NCI-H446 (cell line): Measurements from ENCODE around the gene RAB10.
"Not testable (repeated sequence)": the region's sequence is repeated elsewhere in the genome, so short reads cannot be mapped to it uniquely, and the experiment has no call there.

Experiments used
- DNase-seq, 2 experiments: peaks; one replicate each; lab custom pipeline; 2025; lab: John Stamatoyannopoulos, UW

RAB10 gene

DNA sequence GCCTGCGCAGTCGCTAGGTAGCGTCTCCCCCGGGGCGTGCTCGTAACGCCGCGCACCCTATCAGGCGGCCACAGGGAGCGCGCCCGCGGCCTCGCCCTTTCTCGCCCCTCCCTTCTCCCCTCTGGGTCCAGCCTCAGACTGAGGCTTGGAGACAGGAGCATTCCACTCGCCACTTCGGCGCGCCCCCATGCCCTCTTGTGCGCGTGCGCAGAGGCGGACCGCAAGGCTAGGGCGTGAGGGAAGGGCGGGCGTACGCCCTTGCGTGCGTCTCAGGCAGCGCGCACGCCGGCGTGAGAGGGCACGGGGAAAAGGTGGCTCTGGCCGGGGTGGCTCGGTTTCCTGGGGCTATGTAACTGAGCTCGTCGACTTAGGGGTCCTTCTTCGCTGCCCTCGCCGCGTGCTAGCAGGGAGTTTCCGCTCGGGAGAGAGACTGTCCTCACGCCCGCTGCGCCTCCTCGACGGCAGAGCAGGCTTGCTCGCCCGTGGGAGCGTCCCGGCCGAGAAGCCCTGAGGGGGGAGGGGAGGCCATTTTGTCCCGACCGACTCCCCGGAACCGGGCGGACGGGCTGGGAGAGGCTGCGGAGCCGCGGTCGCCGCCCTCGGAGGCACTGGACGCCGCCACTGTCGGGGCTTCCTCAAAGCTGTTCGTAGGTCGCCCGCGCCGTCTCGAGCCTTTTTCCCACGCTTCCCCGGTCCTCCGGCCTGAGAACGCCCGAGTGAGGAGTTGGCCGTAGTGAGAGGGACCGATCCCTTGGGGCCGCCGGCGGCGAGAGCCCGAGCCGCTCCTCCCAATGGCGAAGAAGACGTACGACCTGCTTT lies at the start of gene RAB10:
Gene RAB10 (plus strand): TSS at position 267 of the 819 bp plus-strand sequence. CDS start 525 bp downstream, at position 792.
- peak; percentile 96 to 99 for DNase-seq

DNA sequence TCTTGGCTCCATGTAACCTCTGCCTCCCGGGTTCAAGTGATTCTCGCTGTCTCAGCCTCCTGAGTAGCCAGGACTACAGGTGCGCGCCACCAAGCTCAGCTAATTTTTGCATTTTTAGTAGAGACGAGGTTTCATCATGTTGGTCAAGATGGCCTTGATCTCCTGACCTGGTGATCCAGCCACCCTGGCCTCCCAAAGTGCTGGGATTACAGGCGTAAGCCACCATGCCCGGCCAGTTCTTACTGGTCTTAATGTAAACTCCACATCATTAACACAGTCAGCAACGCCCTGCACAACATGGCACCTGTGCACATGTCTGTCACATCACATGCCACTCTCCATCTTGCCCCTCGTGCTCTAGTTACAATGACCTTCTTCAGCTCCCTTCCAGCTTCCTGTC lies 45.8 kb upstream of the RAB10 start:
- DNase-seq = no peak

DNA sequence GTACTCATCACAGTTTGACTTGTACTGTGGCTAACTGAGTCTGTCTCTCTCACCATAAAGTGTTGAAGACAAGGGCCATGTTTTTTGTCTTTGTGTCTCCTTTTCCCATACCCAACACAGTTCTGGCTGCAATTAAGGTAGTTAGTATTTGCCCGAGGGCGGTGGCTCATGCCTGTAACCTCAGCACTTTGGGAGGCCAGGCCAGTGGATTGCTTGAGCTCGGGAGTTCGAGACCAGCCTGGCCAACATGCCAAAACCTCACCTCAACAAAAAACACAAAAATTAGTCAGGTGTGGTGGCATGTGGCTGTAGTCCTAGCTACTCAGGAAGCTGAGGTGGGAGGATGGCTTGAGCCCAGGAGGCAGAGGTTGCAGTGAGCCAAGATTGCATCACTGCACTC lies 44.7 kb upstream of the RAB10 start:
- no peak for DNase-seq

DNA sequence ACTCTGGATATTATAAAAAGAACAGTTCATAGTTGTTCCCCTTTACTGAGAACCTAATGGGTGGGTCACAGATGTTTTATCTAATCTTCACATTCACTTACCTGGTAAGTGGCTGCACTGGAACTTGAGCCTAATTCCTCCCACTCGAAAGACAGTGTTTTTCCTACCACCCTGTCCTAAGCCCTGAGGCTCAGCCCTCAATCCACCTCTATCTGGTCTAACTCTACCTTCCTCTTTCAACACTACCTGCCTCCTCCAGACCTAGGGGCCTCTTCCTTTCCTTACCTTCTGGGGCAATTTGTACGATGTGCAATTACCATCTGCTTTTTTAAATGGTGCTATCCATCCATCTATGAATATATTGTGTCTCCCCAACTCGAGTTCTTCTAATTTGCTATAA lies 41.9 kb upstream of the RAB10 start:
- no peak for DNase-seq

DNA sequence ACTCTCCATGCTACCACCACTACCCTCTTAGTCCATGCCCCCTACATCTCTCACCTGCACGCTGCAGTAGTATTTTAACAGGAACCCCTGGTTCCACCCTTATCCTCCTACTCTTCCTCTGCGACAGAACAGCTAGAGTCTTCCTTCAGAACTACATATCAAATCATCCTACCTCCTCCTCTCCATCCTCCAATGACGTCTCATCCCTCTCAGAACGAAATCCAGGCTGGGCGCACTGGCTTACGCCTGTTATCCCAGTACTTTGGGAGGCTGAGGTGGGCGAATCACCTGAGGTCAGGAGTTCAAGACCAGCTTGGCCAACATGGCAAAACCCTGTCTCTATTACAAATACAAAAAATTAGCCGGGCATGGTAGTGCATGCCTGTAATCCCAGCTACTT lies 41.3 kb upstream of the RAB10 start:
- DNase-seq = no peak

DNA sequence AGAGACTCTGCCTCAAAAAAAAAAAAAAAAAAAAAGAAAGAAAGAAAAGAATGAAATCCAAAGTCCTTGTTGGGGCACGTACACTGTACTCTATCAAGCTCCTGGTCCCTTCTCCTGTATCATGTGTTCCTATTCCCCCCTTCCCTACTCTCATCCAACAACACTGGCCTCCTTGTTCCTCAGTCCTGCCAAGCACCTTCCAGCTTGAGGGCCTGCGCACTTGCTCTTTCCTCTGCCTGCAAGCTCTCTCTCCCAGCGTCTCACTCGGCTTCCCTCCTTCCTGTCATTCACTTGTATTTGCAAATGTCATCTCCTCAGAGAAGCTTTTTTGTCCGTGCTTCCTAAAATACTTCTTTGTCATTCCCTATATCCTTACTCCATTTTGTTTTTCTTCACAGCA lies 40.8 kb upstream of the RAB10 start:
- DNase-seq = no peak

DNA sequence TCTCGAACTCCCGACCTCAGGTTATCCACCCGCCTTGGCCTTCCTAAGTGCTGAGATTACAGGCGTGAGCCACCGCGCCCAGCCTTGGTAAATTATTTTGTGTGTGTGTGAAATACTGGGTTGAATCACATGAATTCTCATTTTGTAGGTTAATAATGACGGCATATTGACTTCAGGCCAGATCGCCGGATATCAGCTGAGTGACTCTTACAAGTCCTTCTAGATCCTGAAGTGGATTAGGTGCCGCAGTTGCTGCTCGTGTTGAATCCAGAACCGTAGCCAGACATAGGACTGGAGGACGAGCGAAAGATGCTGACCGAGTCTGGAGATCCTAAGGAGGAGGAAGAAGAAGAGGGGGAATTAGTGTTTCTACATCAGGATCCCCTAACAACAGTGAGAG lies 39.4 kb upstream of the RAB10 start:
- no peak for DNase-seq

DNA sequence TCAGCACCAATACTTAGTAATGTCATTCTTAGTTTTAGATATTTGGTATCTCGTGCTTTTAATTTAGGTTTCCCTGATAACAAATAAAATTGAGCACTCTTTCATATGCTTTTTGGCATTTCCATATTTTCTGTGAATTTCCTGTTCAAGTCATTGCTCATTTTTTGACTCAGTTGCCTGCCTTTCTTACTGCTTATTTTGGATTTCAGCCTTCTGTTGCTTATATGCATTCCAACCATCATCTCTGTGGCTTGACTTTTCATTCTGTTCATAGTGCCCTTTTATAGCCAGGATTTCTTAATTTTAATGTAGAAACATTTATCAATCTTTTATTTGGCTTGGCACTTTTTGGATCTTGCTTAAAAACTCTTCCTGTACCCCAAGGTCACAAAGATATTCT lies 37.0 kb upstream of the RAB10 start:
- no peak for DNase-seq

DNA sequence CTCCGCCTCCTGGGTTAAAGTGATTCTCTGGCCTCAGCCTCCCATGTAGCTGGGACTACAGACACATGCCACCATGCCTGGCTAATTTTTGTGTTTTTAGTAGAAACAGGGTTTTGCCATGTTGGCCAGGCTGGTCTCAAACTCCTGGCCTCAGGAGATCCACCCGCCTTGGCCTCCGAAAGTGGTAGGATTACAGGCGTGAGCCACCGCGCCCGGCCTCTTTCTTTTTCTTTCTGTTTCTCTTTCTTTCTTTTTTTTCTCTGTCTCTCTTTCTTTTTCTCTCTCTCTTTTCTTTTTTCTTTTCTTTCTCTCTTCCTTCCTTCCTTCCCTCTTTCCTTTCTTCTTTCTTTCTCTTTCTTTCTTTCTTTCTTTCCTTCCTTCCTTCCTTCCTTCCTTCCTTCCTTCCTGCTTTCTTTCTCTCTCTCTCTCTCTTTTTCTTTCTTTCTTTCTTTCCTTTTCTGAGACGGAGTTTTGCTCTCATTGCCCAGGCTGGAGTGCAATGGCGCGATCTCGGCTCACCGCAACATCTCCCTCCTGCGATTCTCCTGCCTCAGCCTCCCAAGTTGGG lies 35.0 kb upstream of the RAB10 start:
- DNase-seq = not testable (repeated sequence)

DNA sequence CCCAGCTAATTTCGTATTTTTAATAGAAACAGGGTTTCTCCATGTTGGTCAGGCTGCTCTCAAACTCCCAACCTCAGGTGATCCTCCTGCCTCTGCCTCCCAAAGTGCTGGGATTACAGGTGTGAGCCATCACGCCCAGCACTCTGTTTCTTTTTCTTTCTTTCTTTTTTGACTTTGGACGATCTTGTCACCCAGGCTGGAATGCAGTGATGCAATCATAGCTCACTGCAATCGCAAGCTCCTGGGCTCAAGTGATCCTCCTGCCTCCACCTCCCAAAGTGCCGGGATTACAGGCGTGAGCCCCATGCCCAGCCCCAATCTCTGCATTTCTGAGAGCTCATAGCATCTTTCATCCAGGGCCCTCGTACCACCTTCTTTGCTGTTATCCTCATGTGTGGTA lies 34.5 kb upstream of the RAB10 start:
- not testable (repeated sequence) for DNase-seq

DNA sequence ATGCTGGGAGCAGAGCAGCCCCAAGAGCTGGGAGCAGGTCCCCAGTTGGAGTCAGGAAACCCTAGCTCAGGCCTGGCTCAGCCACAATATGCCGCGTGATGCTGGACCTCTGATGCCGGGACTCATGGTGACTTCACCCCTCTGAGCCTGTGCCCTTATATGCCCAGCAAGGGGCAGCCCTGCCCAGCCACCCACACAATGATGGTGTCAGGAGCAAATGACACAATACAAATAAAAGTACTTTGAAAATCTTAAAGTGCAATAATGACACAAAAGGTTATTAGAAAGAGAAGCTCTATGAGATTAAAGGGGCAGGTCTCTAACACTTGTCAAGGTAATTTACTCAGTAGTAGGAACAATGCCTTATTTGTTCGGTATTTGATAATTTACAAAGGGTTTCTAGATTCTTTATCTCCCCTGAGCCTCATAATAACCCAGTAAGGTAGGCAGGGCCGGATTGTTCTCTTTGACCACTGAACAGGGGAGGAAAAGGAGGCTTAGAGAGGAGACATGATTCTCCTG lies 33.3 kb upstream of the RAB10 start:
- no peak for DNase-seq

DNA sequence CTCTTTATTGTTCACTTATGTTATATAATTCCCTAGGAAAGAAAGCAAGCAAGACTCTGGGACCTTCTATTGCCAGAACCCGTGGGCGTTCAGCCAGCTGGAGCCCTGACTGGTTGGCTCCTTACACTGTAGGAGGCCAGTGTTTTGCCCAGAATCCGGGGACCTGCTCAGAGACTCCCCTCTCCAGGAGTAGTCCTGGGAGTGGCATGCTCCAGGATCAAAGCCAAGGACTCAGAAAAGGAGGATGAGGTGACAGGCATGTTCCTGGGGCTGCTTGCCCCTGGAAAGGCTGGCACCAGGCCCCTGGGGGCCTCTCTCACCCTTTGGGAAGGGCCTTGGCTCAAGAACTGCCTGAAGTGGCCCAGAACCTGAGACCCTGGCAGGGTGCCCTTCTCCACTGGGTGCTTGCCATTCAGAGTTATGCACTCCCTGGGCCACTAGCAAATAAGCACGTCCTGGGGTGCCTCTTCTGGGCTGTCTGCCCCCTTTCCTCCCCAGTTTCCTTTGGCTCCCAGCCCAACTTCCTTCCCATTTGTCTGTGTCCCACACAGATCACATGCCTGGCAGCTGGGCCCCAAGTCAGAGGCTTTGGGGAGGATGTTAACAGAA lies 32.0 kb upstream of the RAB10 start:
- peak; percentile 98 for DNase-seq

DNA sequence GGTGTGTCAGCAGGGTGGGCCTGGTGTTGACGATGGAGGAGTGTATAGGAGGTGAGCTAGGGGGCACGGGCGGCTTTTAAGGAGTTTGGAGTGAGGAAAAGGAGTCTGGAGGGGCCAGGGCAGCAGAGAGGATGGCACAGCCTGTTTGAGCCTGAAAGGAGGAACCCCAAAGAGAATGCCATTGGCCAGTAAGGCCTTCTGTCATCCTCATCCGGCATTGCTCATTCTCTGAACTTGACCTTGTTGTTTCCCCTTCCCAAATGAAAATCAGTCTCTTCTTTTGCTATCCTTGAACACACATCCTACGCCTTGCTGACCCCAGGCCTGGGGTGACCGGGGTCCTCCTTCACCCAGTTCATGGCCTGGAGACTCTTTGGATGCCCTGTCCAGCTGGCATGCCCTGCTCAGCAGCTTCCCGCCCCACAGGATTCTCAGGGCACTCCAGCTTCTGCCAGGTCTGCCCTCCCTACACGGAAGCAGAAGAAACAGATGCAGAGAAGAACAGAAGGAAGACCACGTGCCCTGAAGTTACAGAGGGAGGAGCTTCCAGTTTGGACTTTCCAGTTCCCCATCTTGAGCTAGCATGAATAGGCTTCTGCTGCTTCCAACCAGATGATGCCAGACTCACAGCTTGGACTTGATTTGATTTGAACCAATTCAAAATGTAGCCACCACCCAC lies 31.1 kb upstream of the RAB10 start:
- DNase-seq = peak; percentile 45 to 83

DNA sequence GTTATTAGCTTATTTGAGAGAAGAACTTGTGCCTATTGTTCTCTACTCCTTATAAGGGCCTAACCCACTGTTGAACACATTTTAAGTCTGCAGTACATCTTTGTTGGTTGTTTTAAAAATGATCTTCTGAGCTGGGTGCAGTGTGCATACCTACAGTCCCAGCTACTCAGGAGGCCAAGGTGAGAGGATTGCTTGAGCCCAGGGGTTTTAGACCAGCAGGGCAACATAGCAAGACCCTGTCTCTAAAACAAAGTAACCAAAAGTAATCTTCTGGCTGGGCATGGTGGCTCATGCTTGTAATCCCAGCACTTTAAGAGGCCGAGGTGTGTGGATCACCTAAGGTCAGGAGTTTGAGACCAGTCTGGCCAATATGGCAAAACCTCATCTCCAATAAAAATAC lies 25.8 kb upstream of the RAB10 start:
- no peak for DNase-seq

DNA sequence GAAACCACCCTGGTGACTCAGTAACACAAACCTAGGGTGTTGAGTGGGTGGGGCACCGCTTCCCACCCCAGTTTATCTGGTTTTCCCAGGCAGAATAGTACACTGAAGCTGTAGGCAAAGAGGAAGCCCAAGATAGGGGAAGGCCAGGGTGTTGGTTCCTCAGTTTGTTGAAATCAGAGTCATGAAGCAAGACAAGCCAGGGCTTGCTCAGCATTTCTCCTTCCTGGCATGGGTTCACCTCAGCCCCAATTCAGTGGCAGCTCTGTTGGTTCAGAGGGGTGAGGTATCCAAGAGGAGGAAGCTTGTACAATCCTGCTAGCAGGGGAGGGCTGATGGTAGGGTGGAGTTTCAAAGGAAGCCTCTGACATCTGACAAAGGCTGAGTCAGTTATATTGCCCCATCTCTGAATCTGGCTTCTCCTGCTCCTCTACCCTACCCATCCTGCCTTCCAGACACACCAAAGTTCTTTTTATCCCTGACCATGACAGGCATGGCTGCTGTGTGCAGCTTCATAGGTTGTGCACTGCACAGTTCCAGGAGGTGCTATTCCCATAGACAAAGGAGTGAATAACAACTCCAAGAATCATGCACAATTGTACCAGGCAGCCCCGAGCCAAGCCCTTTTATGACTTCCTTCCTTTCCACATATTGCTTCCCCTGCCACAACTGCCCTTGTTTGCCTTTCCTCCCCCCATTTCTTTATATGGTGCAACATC lies 24.9 kb upstream of the RAB10 start:
- no peak for DNase-seq

DNA sequence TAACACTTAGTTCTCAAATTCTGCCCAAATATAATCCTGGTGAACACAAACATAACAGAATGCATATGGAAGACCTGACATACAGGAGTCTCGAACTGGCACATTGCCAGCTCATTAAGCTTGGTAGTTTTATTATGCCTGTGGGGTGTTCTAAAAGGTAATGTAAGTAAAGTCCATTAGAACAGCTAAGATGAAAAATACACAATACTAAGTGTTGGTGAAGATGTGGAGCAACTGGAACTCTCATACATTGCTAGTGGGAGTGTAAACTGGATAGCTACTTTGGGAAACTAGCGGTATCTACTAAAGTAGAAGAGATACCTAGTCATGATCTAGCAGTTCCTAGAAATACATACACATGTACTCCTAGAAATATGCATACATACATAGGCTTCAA lies 24.3 kb upstream of the RAB10 start:
- no peak for DNase-seq

DNA sequence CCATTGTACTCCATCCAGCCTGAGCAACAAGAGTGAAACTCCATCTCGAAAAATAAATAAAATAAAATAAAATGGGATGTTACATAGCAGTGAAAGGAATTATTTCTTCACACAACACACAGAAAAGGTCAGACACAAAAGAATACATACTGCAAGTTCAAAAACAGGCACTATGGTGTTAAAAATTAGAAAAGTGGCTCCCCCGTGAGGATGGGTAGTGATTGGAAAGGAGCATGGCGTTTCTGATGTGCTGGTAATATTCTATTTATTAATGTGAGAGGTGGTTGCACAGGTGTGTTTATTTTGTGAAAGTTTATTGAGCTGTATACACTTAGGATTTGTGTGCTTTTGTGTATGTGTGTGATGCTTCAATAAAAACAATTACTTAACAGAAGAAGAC lies 22.9 kb upstream of the RAB10 start:
- DNase-seq = no peak

DNA sequence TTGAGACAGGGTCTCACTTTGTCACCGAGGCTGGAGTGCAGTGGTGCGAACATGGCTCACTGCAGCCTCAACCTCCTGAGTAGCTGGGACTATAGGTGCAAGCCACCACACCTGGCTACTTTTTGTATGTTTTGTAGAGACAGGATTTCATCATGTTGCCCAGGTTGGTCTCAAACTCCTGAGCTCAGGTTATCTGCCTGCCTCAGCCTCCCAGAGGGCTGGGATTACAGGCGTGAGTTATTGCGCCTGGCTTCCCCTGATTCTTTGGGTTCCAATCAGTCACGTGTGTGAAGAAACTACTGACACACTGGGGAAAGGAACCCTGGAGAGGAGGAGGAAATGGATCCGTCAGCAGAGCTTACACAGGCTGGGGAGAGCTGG lies 22.3 kb upstream of the RAB10 start:
- DNase-seq = no peak

DNA sequence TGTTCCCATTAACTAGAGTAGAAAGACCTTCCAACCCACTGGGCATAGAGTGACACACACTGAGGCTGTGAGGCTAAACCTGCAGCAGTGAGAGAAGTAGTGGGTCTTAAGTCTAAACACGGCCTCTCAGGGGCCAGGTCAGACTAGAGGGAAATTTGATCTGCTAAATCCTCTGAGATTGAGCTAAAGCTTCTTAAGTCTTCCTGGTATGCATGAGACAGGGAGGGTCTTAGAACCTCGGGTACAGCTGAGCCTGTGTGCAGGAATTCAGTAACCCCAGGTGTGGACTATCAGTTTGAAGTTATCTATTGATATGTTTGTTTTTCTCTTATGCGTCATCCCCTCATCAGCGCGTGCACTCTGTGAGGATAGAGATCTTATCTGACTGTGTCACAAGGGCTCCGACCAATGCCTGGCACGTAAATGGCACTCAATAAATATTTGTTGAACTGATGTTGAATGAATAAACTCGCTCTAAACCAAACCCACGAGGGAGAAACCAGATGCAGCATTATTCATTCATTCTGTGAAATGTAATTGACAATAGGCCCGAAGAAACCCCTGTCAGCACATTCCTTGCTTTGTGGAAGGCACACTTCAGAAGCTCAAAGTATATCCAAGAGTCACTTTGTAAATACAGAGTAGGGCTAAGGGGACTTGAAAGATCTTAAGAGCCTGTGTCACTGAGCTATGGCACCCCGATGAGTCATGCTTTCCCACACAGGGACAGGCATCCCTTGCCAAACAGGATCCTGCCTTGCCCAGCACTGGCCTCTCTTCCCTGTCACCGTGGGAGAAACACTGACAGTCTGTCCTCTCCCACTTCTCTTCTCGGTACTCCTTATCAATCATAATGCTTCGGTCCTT lies 21.7 kb upstream of the RAB10 start:
- DNase-seq = no peak

DNA sequence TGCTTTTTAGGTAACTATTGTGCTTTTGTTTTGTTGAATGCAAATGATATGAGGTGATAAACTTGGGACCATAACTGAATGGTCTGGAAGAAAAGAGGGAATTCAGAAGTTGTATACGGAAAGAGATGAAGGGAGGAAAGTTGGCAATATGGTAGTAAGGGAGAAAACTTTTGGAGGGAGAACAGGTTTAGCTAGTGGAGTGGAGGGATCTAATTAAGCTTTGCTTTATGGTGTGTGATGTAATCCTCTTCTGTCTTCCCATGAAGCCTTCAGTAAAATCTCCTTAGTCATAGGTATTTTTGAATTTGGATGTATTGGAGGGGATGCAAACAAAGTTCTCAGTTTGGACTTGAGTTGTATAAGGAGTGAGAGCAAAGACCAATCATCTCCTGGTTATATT lies 20.2 kb upstream of the RAB10 start:
- no peak for DNase-seq
